Measurements from ENCODE around the gene DDO. TPM values are rescaled to one million over a fixed set of nuclear protein-coding genes. Genes with fewer than 3 reads are reported as not detected.

DDO gene
- total and polyA plus RNA-seq, 2 experiments from 2014 or later = 0.10 TPM; not detected in 1

DNA sequence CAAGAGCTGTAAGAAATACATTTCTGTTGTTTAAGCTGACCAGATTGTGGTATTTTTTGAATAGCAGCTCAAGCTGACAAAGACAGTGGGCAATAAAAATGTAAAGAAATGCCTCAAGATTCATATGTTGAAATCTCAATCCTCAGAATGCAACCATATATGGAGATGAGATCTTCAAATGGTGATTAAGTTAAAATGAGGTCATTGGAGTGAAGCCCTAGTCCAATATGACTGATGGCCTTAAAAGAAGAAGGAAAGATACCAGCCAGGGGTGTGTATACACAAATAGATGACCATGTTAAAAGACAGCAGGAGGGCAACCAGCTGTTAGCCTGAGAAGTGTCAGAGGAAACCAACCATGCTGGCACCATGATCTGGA is 7.1 kb upstream of the DDO start:
- Histone ChIP-seq H4K20me1 (replicated peaks; ENCODE audit: insufficient read depth) (no peaks in the 10 kb centered on the region), H3K9me2 (ENCODE audit: insufficient read depth) (peaks cover 5% of the 10 kb centered on the region; the same call in 1 of the 2 replicates), H3K27ac (ENCODE audit: low read depth) (no peak overlapping the region), H3K4me2 (no peak overlapping the region), H3K4me3 (no peak overlapping the region), H2AFZ (no peak overlapping the region), H3K27me3 (ENCODE audit: insufficient read depth) (no peaks in the 10 kb centered on the region), H3F3A (replicated peaks; ENCODE audit: low read depth) (no peaks in the 10 kb centered on the region), H3K4me1 (ENCODE audit: insufficient read depth) (no peaks in the 10 kb centered on the region), H3K79me2 (replicated peaks; ENCODE audit: insufficient read depth) (no peaks in the 10 kb centered on the region), H3K36me3 (ENCODE audit: insufficient read depth) (no peaks in the 10 kb centered on the region)
- TF ChIP-seq CREB1 (CRISPR knock-in tag; IDR thresholded peaks at IDR 0.05; ENCODE audit: low read depth) = no peak
- TF ChIP-seq STAT1 (IDR thresholded peaks at IDR 0.05; ENCODE audit: unreplicated experiment) = no peak
- ATAC-seq = no peak
- Mint-ChIP-seq H3K27me3 (ENCODE audit: insufficient read depth, low read depth, poor library complexity) (peaks cover 2% of the 10 kb centered on the region), H3K36me3 (ENCODE audit: low read depth) (no peaks in the 10 kb centered on the region), H3K9me3 (no peaks in the 10 kb centered on the region), H3K4me3 (no peak overlapping the region), H3K27ac (no peak overlapping the region), H3K4me1 (no peaks in the 10 kb centered on the region)
- no peak for DNase-seq (ENCODE audit: low spot score)

GRCh38 chr6:110421749-110422443 is 6.5 kb upstream of the DDO start:
- no peak overlapping the region for H3K4me3 Mint-ChIP-seq
- ATAC-seq (no peak), DNase-seq (ENCODE audit: low spot score) (no peak)
- Histone ChIP-seq H3K9me2 (ENCODE audit: insufficient read depth) (peaks cover 5% of the 10 kb centered on the region; the same call in 1 of the 2 replicates), H3K4me3 (no peak overlapping the region), H2AFZ (no peak overlapping the region), H3K4me2 (no peak overlapping the region), H3K27me3 (ENCODE audit: insufficient read depth) (no peaks in the 10 kb centered on the region), H3K36me3 (ENCODE audit: insufficient read depth) (no peaks in the 10 kb centered on the region), H3K4me1 (ENCODE audit: insufficient read depth) (no peaks in the 10 kb centered on the region), H3F3A (replicated peaks; ENCODE audit: low read depth) (no peaks in the 10 kb centered on the region), H4K20me1 (replicated peaks; ENCODE audit: insufficient read depth) (no peaks in the 10 kb centered on the region), H3K27ac (ENCODE audit: low read depth) (no peak overlapping the region), H3K79me2 (replicated peaks; ENCODE audit: insufficient read depth) (no peaks in the 10 kb centered on the region)
- no peak overlapping the region for H3K27ac Mint-ChIP-seq
- H3K36me3 Mint-ChIP-seq (ENCODE audit: low read depth) = no peaks in the 10 kb centered on the region
- TF ChIP-seq EZH2 (IDR thresholded peaks at IDR 0.05; ENCODE audit: low read depth, unreplicated experiment) (no peak), CREB1 (CRISPR knock-in tag; IDR thresholded peaks at IDR 0.05; ENCODE audit: low read depth) (no peak), JUNB (IDR thresholded peaks at IDR 0.05; ENCODE audit: unreplicated experiment) (no peak), EZH2phosphoT487 (IDR thresholded peaks at IDR 0.05; ENCODE audit: unreplicated experiment) (no peak), STAT1 (IDR thresholded peaks at IDR 0.05; ENCODE audit: unreplicated experiment) (no peak), NANOG (IDR thresholded peaks at IDR 0.05; ENCODE audit: borderline replicate concordance) (no peak), POLR2AphosphoS5 (IDR thresholded peaks at IDR 0.05; ENCODE audit: low read depth) (no peak), ZNF331 (CRISPR knock-in tag; IDR thresholded peaks at IDR 0.05; ENCODE audit: low read depth) (no peak)
- TF ChIP-seq, protein P1, sequence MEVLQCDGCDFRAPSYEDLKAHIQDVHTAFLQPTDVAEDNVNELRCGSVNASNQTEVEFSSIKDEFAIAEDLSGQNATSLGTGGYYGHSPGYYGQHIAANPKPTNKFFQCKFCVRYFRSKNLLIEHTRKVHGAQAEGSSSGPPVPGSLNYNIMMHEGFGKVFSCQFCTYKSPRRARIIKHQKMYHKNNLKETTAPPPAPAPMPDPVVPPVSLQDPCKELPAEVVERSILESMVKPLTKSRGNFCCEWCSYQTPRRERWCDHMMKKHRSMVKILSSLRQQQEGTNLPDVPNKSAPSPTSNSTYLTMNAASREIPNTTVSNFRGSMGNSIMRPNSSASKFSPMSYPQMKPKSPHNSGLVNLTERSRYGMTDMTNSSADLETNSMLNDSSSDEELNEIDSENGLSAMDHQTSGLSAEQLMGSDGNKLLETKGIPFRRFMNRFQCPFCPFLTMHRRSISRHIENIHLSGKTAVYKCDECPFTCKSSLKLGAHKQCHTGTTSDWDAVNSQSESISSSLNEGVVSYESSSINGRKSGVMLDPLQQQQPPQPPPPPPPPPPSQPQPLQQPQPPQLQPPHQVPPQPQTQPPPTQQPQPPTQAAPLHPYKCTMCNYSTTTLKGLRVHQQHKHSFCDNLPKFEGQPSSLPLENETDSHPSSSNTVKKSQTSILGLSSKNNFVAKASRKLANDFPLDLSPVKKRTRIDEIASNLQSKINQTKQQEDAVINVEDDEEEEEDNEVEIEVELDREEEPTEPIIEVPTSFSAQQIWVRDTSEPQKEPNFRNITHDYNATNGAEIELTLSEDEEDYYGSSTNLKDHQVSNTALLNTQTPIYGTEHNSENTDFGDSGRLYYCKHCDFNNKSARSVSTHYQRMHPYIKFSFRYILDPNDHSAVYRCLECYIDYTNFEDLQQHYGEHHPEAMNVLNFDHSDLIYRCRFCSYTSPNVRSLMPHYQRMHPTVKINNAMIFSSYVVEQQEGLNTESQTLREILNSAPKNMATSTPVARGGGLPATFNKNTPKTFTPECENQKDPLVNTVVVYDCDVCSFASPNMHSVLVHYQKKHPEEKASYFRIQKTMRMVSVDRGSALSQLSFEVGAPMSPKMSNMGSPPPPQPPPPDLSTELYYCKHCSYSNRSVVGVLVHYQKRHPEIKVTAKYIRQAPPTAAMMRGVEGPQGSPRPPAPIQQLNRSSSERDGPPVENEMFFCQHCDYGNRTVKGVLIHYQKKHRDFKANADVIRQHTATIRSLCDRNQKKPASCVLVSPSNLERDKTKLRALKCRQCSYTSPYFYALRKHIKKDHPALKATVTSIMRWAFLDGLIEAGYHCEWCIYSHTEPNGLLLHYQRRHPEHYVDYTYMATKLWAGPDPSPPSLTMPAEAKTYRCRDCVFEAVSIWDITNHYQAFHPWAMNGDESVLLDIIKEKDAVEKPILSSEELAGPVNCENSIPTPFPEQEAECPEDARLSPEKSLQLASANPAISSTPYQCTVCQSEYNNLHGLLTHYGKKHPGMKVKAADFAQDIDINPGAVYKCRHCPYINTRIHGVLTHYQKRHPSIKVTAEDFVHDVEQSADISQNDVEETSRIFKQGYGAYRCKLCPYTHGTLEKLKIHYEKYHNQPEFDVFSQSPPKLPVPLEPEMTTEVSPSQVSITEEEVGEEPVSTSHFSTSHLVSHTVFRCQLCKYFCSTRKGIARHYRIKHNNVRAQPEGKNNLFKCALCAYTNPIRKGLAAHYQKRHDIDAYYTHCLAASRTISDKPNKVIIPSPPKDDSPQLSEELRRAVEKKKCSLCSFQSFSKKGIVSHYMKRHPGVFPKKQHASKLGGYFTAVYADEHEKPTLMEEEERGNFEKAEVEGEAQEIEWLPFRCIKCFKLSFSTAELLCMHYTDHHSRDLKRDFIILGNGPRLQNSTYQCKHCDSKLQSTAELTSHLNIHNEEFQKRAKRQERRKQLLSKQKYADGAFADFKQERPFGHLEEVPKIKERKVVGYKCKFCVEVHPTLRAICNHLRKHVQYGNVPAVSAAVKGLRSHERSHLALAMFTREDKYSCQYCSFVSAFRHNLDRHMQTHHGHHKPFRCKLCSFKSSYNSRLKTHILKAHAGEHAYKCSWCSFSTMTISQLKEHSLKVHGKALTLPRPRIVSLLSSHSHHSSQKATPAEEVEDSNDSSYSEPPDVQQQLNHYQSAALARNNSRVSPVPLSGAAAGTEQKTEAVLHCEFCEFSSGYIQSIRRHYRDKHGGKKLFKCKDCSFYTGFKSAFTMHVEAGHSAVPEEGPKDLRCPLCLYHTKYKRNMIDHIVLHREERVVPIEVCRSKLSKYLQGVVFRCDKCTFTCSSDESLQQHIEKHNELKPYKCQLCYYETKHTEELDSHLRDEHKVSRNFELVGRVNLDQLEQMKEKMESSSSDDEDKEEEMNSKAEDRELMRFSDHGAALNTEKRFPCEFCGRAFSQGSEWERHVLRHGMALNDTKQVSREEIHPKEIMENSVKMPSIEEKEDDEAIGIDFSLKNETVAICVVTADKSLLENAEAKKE (CRISPR knock-in tag; IDR thresholded peaks at IDR 0.05) = no peak
- TF ChIP-seq, protein P2, sequence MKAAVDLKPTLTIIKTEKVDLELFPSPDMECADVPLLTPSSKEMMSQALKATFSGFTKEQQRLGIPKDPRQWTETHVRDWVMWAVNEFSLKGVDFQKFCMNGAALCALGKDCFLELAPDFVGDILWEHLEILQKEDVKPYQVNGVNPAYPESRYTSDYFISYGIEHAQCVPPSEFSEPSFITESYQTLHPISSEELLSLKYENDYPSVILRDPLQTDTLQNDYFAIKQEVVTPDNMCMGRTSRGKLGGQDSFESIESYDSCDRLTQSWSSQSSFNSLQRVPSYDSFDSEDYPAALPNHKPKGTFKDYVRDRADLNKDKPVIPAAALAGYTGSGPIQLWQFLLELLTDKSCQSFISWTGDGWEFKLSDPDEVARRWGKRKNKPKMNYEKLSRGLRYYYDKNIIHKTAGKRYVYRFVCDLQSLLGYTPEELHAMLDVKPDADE (IDR thresholded peaks at IDR 0.05) = no peak
- no peaks in the 10 kb centered on the region for H3K9me3 Mint-ChIP-seq
- H3K27me3 Mint-ChIP-seq (ENCODE audit: insufficient read depth, low read depth, poor library complexity) = peaks cover 2% of the 10 kb centered on the region
- no peaks in the 10 kb centered on the region for H3K4me1 Mint-ChIP-seq
